Lower leg skin (tissue), 3 donors: Measurements from ENCODE around the gene POU1F1.

Experiments used
- POLR2A ChIP-seq, 2 donors: fragments of 450-650 bp; IDR thresholded peaks; one replicate each; pipeline ENCODE4 v1.6.1; 2016 to 2017; ENCODE audit warnings: antibody characterized with exemption in 2 of 2, mild to moderate bottlenecking in 1 of 2, moderate library complexity in 1 of 2
- TF ChIP-seq, protein P1 (sequence below), 3 donors: fragments of 450-650 bp; IDR thresholded peaks; one replicate each; pipeline ENCODE4 v1.5.1; 2016; ENCODE audit warnings: antibody characterized with exemption in 3 of 3, mild to moderate bottlenecking in 3 of 3, moderate library complexity in 2 of 3

DNA sequence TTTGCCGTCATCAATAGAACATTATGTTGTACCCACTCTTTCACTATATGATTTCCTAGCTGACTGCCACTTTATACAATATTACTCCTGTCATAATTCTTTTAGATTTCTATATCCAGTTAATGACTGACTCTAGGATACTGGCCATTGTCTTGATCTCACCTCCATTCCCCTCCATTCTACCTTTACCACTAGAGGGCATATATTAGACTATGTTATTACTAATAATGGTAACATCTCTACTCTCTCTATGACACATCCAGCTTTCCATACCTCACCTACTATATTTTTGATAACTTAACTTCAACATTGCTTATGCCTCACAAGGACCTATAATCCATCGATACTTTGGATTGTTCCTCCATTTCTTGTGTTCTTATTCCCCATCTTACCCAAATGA, 31.4 kb upstream of the POU1F1 start:
- TF ChIP-seq, protein P1, sequence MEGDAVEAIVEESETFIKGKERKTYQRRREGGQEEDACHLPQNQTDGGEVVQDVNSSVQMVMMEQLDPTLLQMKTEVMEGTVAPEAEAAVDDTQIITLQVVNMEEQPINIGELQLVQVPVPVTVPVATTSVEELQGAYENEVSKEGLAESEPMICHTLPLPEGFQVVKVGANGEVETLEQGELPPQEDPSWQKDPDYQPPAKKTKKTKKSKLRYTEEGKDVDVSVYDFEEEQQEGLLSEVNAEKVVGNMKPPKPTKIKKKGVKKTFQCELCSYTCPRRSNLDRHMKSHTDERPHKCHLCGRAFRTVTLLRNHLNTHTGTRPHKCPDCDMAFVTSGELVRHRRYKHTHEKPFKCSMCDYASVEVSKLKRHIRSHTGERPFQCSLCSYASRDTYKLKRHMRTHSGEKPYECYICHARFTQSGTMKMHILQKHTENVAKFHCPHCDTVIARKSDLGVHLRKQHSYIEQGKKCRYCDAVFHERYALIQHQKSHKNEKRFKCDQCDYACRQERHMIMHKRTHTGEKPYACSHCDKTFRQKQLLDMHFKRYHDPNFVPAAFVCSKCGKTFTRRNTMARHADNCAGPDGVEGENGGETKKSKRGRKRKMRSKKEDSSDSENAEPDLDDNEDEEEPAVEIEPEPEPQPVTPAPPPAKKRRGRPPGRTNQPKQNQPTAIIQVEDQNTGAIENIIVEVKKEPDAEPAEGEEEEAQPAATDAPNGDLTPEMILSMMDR (IDR thresholded peaks at IDR 0.05), result no peak
- no peak for TF ChIP-seq POLR2A (IDR thresholded peaks at IDR 0.05)
